ENCODE data around the gene ABCC4. TPM values are rescaled to one million over a fixed set of nuclear protein-coding genes. Genes with fewer than 3 reads are reported as not detected.

The ABCC4 gene
- total and polyA plus RNA-seq, 9 of the 15 experiments (the other 6 are each of a cell fraction or from before 2014, with no cell fraction given) = 9.4 to 46.1 (median 25.4) TPM

- TF ChIP-seq ZNF395 (CRISPR knock-in tag; IDR thresholded peaks at IDR 0.05) (peak; percentile 69; the same call in 1 of the 2 replicates), VEZF1 (CRISPR knock-in tag; IDR thresholded peaks at IDR 0.05) (peak; percentile 24; the same call in 1 of the 2 replicates), MLX (CRISPR knock-in tag; conservative IDR thresholded peaks at IDR 0.05) (0 out of 4 replicates have a peak, but pooled peaks of 1 of the 2 experiments have one; percentile 63), POLR2B (IDR thresholded peaks at IDR 0.05; ENCODE audit: low read depth, partially characterized antibody) (peak; percentile 15), RBFOX2 (IDR thresholded peaks at IDR 0.05; ENCODE audit: low read depth, low read length) (peak; percentile 83), ZNF644 (tag; IDR thresholded peaks at IDR 0.05; ENCODE audit: low read depth) (no peak), ARNT (IDR thresholded peaks at IDR 0.05) (no peak), MAX (CRISPR knock-in tag; IDR thresholded peaks at IDR 0.05) (peak; percentile 76), SMAD1 (IDR thresholded peaks at IDR 0.05; ENCODE audit: low read depth, low read length, partially characterized antibody) (no peak), SAFB (IDR thresholded peaks at IDR 0.05; ENCODE audit: borderline replicate concordance, low read depth, low read length) (peak; percentile 79; the same call in 1 of the 2 replicates), ZNF277 (CRISPR knock-in tag; IDR thresholded peaks at IDR 0.05; ENCODE audit: borderline replicate concordance) (no peak), NFIX (CRISPR knock-in tag; IDR thresholded peaks at IDR 0.05; ENCODE audit: low read depth) (no peak), CTBP1 (IDR thresholded peaks at IDR 0.05; ENCODE audit: borderline replicate concordance) (peak; percentile 90), CBX3 (IDR thresholded peaks at IDR 0.05; ENCODE audit: borderline replicate concordance in 1 of 2, low read length in 2 of 2) (peak in 1 of 2 experiments; percentile 43; a peak in 1 of 3 replicates), PHF21A (IDR thresholded peaks at IDR 0.05; ENCODE audit: borderline replicate concordance, low read depth) (no peak), ZBTB7A (IDR thresholded peaks at IDR 0.05; ENCODE audit: borderline replicate concordance, control insufficient read depth, low read depth, low read length) (peak; percentile 38; the same call in 1 of the 2 replicates), ZNF431 (CRISPR knock-in tag; IDR thresholded peaks at IDR 0.05) (peak; percentile 52; the same call in 1 of the 2 replicates), ZBTB1 (CRISPR knock-in tag; IDR thresholded peaks at IDR 0.05; ENCODE audit: borderline replicate concordance, low read depth) (no peak; the same call in 1 of the 2 replicates), CBFB (CRISPR knock-in tag; IDR thresholded peaks at IDR 0.05) (0 out of 2 replicates have a peak, but pooled peaks have one; percentile 53), TCF7L2 (IDR thresholded peaks at IDR 0.05; ENCODE audit: low read depth, low read length) (no peak), SOX6 (IDR thresholded peaks at IDR 0.05) (peak; percentile 50), LCOR (CRISPR knock-in tag; IDR thresholded peaks at IDR 0.05) (peak; percentile 76)
These were observed at the start of gene ABCC4 (continued) for GRCh38 chr13:95301183-95301967.

Data from K562 (cell line).